ENCODE data around the gene TMEFF1. TPM values are rescaled to one million over a fixed set of nuclear protein-coding genes. Genes with fewer than 3 reads are reported as not detected.

TMEFF1 gene
- total and polyA plus RNA-seq, 2 of the 8 experiments (the other 6 are each of a cell fraction or from before 2014, with no cell fraction given): 13.5 to 68.2 TPM

DNA sequence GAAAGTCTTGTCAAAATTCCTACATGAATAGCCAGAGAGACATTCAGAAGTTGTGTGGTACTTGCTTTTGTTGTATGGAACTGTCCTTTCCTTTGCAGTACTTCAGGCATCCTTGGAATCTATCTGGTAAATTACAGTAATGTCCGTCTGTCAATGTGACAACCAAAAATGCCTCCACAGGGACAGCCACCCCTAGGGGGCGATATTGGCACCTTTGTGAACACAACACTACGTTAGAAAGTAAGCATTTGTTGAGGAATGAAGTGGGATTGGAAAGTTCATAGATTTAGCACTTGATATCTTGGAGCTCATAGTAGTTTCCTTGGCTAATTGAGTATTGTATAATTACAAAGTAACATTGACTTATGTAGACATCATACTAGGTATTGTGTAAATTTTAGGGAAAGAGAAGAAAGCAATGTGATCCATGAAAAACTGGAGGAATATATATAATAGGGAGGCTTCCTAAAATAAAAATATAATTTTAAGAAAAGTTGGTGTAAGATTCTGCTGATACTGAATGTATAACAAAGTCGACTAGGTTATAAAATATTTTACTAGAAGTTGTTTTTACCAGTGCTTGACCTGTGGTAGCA lies 32.7 kb downstream of the TMEFF1 start:
- POLR2A ChIA-PET (ENCODE audit: partially characterized antibody): no interaction called here

More for the DNA sequence above, 32.7 kb downstream of the TMEFF1 start:
- Histone ChIP-seq H3K14ac (ENCODE audit: insufficient read length) (no peak overlapping the region), H3K56ac (replicated peaks; ENCODE audit: insufficient read length, low read depth, low read length) (no peak overlapping the region), H2BK5ac (ENCODE audit: low read depth, low read length) (no peak overlapping the region), H3K27me3 (replicated peaks in 1 of 4; ENCODE audit: control insufficient read depth in 3 of 4, extremely low read depth in 1 of 4, insufficient read depth in 3 of 4, low read length in 3 of 4) (no peaks in the 10 kb centered on the region), H3K27ac (ENCODE audit: low read depth, low read length) (no peak overlapping the region), H2BK20ac (ENCODE audit: low read length) (no peak overlapping the region), H3K4me3 (ENCODE audit: extremely low read depth in 1 of 4, insufficient read depth in 2 of 4, low read depth in 3 of 4, low read length in 4 of 4) (no peak overlapping the region), H2AK5ac (ENCODE audit: low read depth, low read length) (no peak overlapping the region), H3K4ac (replicated peaks; ENCODE audit: insufficient read length, low read depth, low read length) (no peak overlapping the region), H4K20me1 (replicated peaks in 1 of 2; ENCODE audit: control insufficient read depth in 1 of 2, insufficient read depth in 2 of 2, low read length in 2 of 2) (peaks cover 2 to 3% of the 10 kb centered on the region in 2 experiments), H3K79me1 (ENCODE audit: low read depth, low read length) (peaks cover 5% of the 10 kb centered on the region; the same call in 1 of the 2 replicates), H3K9me3 (ENCODE audit: insufficient read depth in 2 of 2, low read depth in 1 of 2, low read length in 1 of 2) (no peaks in the 10 kb centered on the region), H2BK120ac (replicated peaks; ENCODE audit: low read depth, low read length) (no peak overlapping the region), H4K5ac (ENCODE audit: insufficient read length, low read depth, low read length) (no peak overlapping the region), H3K4me2 (ENCODE audit: insufficient read depth in 1 of 2, low read depth in 2 of 2, low read length in 2 of 2) (no peak overlapping the region), H3K23me2 (ENCODE audit: low read depth, low read length) (no peaks in the 10 kb centered on the region), H3K9ac (replicated peaks in 1 of 4; ENCODE audit: extremely low read depth in 1 of 4, low read depth in 3 of 4, low read length in 3 of 4) (no peak overlapping the region), H3K36me3 (ENCODE audit: control insufficient read depth in 2 of 4, insufficient read depth in 4 of 4, low read length in 3 of 4) (peaks cover 2 to 60% (median 27%) of the 10 kb centered on the region in 4 experiments; a peak in 7 of 8 replicates), H3K79me2 (ENCODE audit: control insufficient read depth in 1 of 2, insufficient read depth in 2 of 2, low read length in 2 of 2) (peaks cover 3 to 72% of the 10 kb centered on the region in 2 experiments; a peak in 3 of 4 replicates), H2BK15ac (ENCODE audit: low read length) (no peak overlapping the region), H3K4me1 (replicated peaks in 1 of 4; ENCODE audit: control insufficient read depth in 3 of 4, insufficient read depth in 4 of 4, low read length in 3 of 4) (no peaks in the 10 kb centered on the region), H3K23ac (ENCODE audit: insufficient read length) (no peak overlapping the region), H2BK12ac (ENCODE audit: low read depth, low read length) (no peak overlapping the region), H4K8ac (ENCODE audit: extremely low read depth, insufficient read depth, low read length) (no peak overlapping the region), H3K18ac (ENCODE audit: extremely low read depth, low read length) (no peak overlapping the region), H2AFZ (ENCODE audit: low read length) (no peak overlapping the region), H4K91ac (replicated peaks; ENCODE audit: insufficient read length, low read length) (no peak overlapping the region)
- WGBS, 2 experiments (ENCODE audit: extremely low coverage in 1 of 2, insufficient coverage in 1 of 2, insufficient read length in 1 of 2, insufficient replicate concordance in 2 of 2, low coverage in 1 of 2, low lambda C conversion rate in 2 of 2, missing lambda C conversion rate in 1 of 2): 52% methylated on average over 4 of the region's 4 CpGs; no CpG with 5 or more reads in 1 of the 2 experiments
- peak; percentile 75 to 93 for DNase-seq (ENCODE audit: low read depth in 1 of 2, low spot score in 2 of 2)
- CTCF ChIA-PET (ENCODE audit: partially characterized antibody): interaction anchor here (0.5 to 1.8 kb wide), 7 partner anchors 8 to 183 kb away, joined by 3 to 7 read pairs (median 4); no protein-coding TSS in a partner anchor
- FAIRE-seq: peak; percentile 88
- peak; percentile 56 to 64 for TF ChIP-seq RAD21 (IDR thresholded peaks at IDR 0.05 in 1 of 2, conservative IDR thresholded peaks at IDR 0.05 in 1 of 2; ENCODE audit: low read depth in 2 of 2, low read length in 2 of 2)
- TF ChIP-seq SIN3A (conservative IDR thresholded peaks at IDR 0.05 in 1 of 2, IDR thresholded peaks at IDR 0.05 in 1 of 2; ENCODE audit: low read depth in 1 of 2, low read length in 2 of 2): peak; percentile 63 to 67; a peak in 2 of 4 replicates
- peak; percentile 86 for TF ChIP-seq TEAD4 (IDR thresholded peaks at IDR 0.05; ENCODE audit: low read depth, low read length)
- TF ChIP-seq, protein P1, sequence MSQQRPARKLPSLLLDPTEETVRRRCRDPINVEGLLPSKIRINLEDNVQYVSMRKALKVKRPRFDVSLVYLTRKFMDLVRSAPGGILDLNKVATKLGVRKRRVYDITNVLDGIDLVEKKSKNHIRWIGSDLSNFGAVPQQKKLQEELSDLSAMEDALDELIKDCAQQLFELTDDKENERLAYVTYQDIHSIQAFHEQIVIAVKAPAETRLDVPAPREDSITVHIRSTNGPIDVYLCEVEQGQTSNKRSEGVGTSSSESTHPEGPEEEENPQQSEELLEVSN (IDR thresholded peaks at IDR 0.05): no peak
- TF ChIP-seq YY1 (IDR thresholded peaks at IDR 0.05; ENCODE audit: low read depth, low read length): peak; percentile 40; the same call in 1 of the 2 replicates
- TF ChIP-seq KDM4A (IDR thresholded peaks at IDR 0.05; ENCODE audit: low read depth, low read length, severe bottlenecking): no peak
- TF ChIP-seq, protein P2, sequence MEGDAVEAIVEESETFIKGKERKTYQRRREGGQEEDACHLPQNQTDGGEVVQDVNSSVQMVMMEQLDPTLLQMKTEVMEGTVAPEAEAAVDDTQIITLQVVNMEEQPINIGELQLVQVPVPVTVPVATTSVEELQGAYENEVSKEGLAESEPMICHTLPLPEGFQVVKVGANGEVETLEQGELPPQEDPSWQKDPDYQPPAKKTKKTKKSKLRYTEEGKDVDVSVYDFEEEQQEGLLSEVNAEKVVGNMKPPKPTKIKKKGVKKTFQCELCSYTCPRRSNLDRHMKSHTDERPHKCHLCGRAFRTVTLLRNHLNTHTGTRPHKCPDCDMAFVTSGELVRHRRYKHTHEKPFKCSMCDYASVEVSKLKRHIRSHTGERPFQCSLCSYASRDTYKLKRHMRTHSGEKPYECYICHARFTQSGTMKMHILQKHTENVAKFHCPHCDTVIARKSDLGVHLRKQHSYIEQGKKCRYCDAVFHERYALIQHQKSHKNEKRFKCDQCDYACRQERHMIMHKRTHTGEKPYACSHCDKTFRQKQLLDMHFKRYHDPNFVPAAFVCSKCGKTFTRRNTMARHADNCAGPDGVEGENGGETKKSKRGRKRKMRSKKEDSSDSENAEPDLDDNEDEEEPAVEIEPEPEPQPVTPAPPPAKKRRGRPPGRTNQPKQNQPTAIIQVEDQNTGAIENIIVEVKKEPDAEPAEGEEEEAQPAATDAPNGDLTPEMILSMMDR (IDR thresholded peaks at IDR 0.05; ENCODE audit: control extremely low read depth in 1 of 3, insufficient read depth in 1 of 3, low read depth in 1 of 3, low read length in 3 of 3): peak; percentile 61 to 90 (median 71)
- TF ChIP-seq HDAC2 (IDR thresholded peaks at IDR 0.05; ENCODE audit: borderline replicate concordance in 1 of 2, low read depth in 2 of 2, low read length in 2 of 2): 0 out of 4 replicates have a peak, but pooled peaks of 1 of the 2 experiments have one; percentile 33
